HG02981 (cell line): ENCODE results near the gene CFAP157.

Experiments used
- ATAC-seq: cut with Tn5 transposase; IDR thresholded peaks from one replicate; pipeline ENCODE4 v1.9.1; 2021; ENCODE audit warnings: mild to moderate bottlenecking, moderate library complexity; ENCODE audit not compliant: unreplicated experiment

The CFAP157 gene

GRCh38 chr9:127758843-127759242 is 52.1 kb downstream of the CFAP157 start:
- no peak for ATAC-seq

- no peak for ATAC-seq
These were observed 54.3 kb downstream of the CFAP157 start for GRCh38 chr9:127761061-127761460.

DNA sequence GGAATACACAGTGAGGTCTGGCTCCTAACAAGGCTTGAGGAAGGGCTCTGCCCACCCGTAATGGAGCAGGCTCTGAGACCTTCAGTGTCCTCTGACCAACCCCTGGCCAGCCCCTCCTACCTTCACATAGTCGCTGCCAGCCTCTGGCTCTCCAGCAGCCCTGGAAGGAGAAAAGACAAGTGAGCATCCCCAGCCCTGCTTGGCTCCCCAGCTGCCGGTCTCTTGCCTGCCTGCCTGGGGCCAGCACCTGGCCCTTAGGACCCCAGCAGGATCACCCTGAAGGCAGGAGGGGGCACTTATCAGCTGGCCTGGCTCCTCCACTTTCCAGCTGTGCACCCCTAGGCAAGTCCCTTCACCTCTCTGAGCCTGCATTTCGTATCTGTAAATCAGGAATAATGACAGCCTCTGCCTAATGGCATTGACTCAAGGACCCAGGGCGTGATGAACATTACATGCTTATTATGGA is 54.7 kb downstream of the CFAP157 start:
- no peak for ATAC-seq

DNA sequence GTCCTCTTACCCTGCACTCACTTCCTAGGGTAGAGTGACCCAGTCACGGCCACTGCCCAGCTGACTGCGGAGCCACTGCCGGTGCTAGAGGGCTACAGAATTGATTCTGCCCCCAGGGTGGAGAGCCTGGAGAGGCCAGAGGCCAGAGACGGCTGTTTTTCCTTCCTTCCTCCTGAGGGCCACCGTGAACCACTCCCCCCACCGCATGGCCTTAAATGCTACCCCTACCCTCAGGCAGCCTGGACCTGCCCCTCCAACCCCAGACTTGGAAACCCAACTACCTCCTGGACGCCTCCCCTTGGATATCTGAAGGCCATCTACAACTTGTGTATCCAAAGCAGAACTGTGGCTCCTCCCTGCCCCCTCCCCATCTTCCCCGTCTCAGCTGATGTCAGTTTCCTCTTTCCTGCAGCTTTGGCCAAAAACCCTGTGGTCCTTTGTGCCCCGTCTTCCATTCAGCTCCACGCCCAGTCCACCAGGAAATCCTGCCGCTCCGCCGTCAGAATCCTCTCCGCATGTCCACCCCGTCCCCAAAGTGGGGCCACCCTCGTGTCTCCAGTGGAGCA is 55.4 kb downstream of the CFAP157 start:
- ATAC-seq: no peak

- ATAC-seq: no peak
These were observed 57.2 kb downstream of the CFAP157 start for GRCh38 chr9:127763918-127764384.

DNA sequence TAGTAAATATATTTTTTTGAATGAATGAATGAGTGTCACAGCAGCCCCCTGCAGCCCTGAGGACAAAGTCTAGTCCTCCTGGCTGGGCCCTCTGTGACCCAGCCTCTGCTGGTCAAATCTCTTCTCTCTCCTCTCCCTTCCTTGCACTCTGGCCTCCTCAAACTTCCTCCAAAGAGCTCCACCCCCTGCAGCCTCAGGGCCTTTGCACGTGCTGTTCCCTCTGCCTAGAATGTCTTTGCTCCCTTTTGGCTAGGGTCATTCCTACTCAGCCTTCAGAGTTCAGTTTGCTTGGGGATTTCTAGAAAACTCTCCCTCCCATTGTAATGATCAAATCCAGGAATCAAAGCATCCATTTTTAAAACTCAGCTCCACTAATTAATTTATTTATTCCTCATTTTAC is 58.6 kb downstream of the CFAP157 start:
- no peak for ATAC-seq
